Amygdala (tissue), 56 donors: ENCODE results near the gene OR4F6.

Experiments
- DNase-seq, 56 donors: peaks; one replicate each; lab custom pipeline; 2025; lab: John Stamatoyannopoulos, UW

The OR4F6 gene

GRCh38 chr15:101803676-101804075, 367 bp downstream of the OR4F6 start:
- DNase-seq, result no peak

GRCh38 chr15:101804375-101804774, 1.1 kb downstream of the OR4F6 start:
- no peak for DNase-seq

GRCh38 chr15:101804941-101805340, 1.6 kb downstream of the OR4F6 start:
- no peak for DNase-seq

GRCh38 chr15:101805605-101806345, 2.5 kb downstream of the OR4F6 start:
- no peak for DNase-seq

- DNase-seq, result no peak
These were observed 4.1 kb downstream of the OR4F6 start for GRCh38 chr15:101807345-101807945.

GRCh38 chr15:101808201-101808600, 4.9 kb downstream of the OR4F6 start:
- no peak for DNase-seq

- DNase-seq, result no peak
These were observed 7.1 kb downstream of the OR4F6 start for GRCh38 chr15:101810456-101810855.

- DNase-seq, result no peak
These were observed 7.6 kb downstream of the OR4F6 start for GRCh38 chr15:101810876-101811275.

GRCh38 chr15:101811902-101812301, 8.6 kb downstream of the OR4F6 start, which contains the start of gene OR4F15:
Gene OR4F15 (plus strand): TSS chr15:101812202. CDS start chr15:101818187, 5,985 bp downstream.
- no peak for DNase-seq

- DNase-seq, result no peak
These were observed 10.7 kb downstream of the OR4F6 start for GRCh38 chr15:101813803-101814534.

- no peak for DNase-seq
These were observed 17.5 kb downstream of the OR4F6 start for GRCh38 chr15:101820781-101821180.

- no peak for DNase-seq
These were observed 23.9 kb downstream of the OR4F6 start for GRCh38 chr15:101827257-101827656.

- DNase-seq, result no peak
These were observed 25.5 kb downstream of the OR4F6 start for GRCh38 chr15:101828774-101829173.

- no peak for DNase-seq
These were observed 38.3 kb downstream of the OR4F6 start for GRCh38 chr15:101841656-101842055.

- DNase-seq, result no peak
These were observed 41.6 kb downstream of the OR4F6 start for GRCh38 chr15:101844916-101845315.

- DNase-seq, result no peak
These were observed 49.0 kb downstream of the OR4F6 start for GRCh38 chr15:101852356-101852755.
